ENCODE measurements around the gene GBGT1.

GBGT1 gene

GRCh38 chr9:133125941-133126696 is 37.6 kb downstream of the GBGT1 start:
- no peak for DNase-seq (ENCODE audit: low spot score)

GRCh38 chr9:133124907-133125275 is 38.8 kb downstream of the GBGT1 start:
- DNase-seq (ENCODE audit: low spot score), result no peak

- DNase-seq (ENCODE audit: low spot score), result no peak
These were observed 39.4 kb downstream of the GBGT1 start for GRCh38 chr9:133124123-133124906.

GRCh38 chr9:133122935-133123611 is 40.6 kb downstream of the GBGT1 start:
- DNase-seq (ENCODE audit: low spot score), result no peak

- no peak for DNase-seq (ENCODE audit: low spot score)
These were observed 41.1 kb downstream of the GBGT1 start for GRCh38 chr9:133122605-133122934.

- DNase-seq (ENCODE audit: low spot score), result peak; percentile 48
These were observed 41.7 kb downstream of the GBGT1 start for GRCh38 chr9:133121915-133122550.

- DNase-seq (ENCODE audit: low spot score), result peak; percentile 87
These were observed 42.4 kb downstream of the GBGT1 start, which contains the start of gene RALGDS for GRCh38 chr9:133121198-133121914. TSS of gene RALGDS (minus strand) at chr9:133121240. CDS start at chr9:133121154, 86 bp downstream.

GRCh38 chr9:133120501-133121197 is 43.1 kb downstream of the GBGT1 start:
- no peak for DNase-seq (ENCODE audit: low spot score)

- DNase-seq (ENCODE audit: low spot score), result peak; percentile 51
These were observed 43.7 kb downstream of the GBGT1 start for GRCh38 chr9:133119846-133120500.

GRCh38 chr9:133119103-133119845 is 44.4 kb downstream of the GBGT1 start:
- DNase-seq (ENCODE audit: low spot score), result peak; percentile 37

GRCh38 chr9:133118568-133118967 is 45.1 kb downstream of the GBGT1 start:
- no peak for DNase-seq (ENCODE audit: low spot score)

GRCh38 chr9:133118179-133118520 is 45.6 kb downstream of the GBGT1 start:
- no peak for DNase-seq (ENCODE audit: low spot score)

GRCh38 chr9:133117271-133118178 is 46.2 kb downstream of the GBGT1 start:
- DNase-seq (ENCODE audit: low spot score), result peak; percentile 80

- DNase-seq (ENCODE audit: low spot score), result peak; percentile 76
These were observed 47.1 kb downstream of the GBGT1 start for GRCh38 chr9:133116346-133117231.

- peak; percentile 55 for DNase-seq (ENCODE audit: low spot score)
These were observed 47.9 kb downstream of the GBGT1 start for GRCh38 chr9:133115604-133116345.

- no peak for DNase-seq (ENCODE audit: low spot score)
These were observed 48.7 kb downstream of the GBGT1 start for GRCh38 chr9:133114886-133115603.
